Parathyroid adenoma (tissue), 2 donors: Measurements from ENCODE around the gene EXOSC5.

Experiments
- H2AFZ ChIP-seq: fragments of 300-600 bp; sonication (generic); one replicate; pipeline ENCODE4 v1.7.0; 2017; ENCODE audit warnings: antibody characterized with exemption, mild to moderate bottlenecking
- H3K27ac ChIP-seq: fragments of 300-600 bp; sonication (generic); one replicate; pipeline ENCODE4 v1.7.0; 2017
- H3K27me3 ChIP-seq: fragments of 300-600 bp; sonication (generic); one replicate; pipeline ENCODE4 v1.7.0; 2017; ENCODE audit warnings: low read length; ENCODE audit not compliant: control insufficient read depth, insufficient read depth
- H3K36me3 ChIP-seq: fragments of 300-600 bp; sonication (generic); one replicate; pipeline ENCODE4 v1.7.0; 2017; ENCODE audit warnings: low read length; ENCODE audit not compliant: control insufficient read depth, insufficient read depth
- H3K4me1 ChIP-seq: fragments of 300-600 bp; sonication (generic); one replicate; pipeline ENCODE4 v1.7.0; 2017; ENCODE audit warnings: control low read depth
- H3K4me2 ChIP-seq: fragments of 300-600 bp; sonication (generic); one replicate; pipeline ENCODE4 v1.7.0; 2017; ENCODE audit warnings: low read length
- H3K4me3 ChIP-seq: fragments of 300-600 bp; sonication (generic); one replicate; pipeline ENCODE4 v1.7.0; 2017; ENCODE audit warnings: low read depth, low read length
- H3K79me2 ChIP-seq: fragments of 300-600 bp; sonication (generic); one replicate; pipeline ENCODE4 v1.7.0; 2017; ENCODE audit warnings: control low read depth
- H3K9ac ChIP-seq: fragments of 300-600 bp; sonication (generic); one replicate; pipeline ENCODE4 v1.7.0; 2017; ENCODE audit warnings: mild to moderate bottlenecking
- H3K9me3 ChIP-seq: fragments of 300-600 bp; sonication (generic); one replicate; pipeline ENCODE4 v1.7.0; 2017; ENCODE audit warnings: low read length; ENCODE audit not compliant: control insufficient read depth
- TF ChIP-seq, protein P1 (sequence below): fragments of 300-600 bp; sonication (generic); IDR thresholded peaks from one replicate; pipeline ENCODE4 v1.7.0; 2017; ENCODE audit warnings: antibody characterized with exemption, mild to moderate bottlenecking
- donor health status: primary hyperparathyroidism.

EXOSC5 gene

DNA sequence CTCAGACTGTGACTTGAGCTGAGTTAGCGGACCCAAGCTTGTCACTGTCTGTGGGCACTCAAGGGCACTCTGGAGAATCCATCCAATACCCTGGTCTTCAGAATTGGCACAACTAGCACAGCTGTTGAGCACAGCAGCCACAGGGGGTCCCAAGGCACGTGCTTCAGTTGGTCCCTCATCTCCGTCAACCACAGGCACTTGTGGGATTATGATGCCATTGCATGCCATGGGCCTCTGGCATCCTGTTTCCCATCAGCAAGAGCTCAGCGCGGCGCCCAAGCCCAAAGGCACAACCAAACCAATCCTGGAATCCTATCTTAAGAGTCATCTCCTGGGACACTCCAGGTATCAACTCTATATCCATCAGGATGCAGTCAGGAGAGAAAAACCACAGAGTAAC lies 33.8 kb upstream of the EXOSC5 start:
- Histone ChIP-seq H3K4me1 (peaks cover 14% of the 10 kb centered on the region), H3K4me3 (peak overlapping the region; percentile 1), H2AFZ (no peak overlapping the region), H3K27me3 (no peaks in the 10 kb centered on the region), H3K9ac (no peak overlapping the region), H3K27ac (no peak overlapping the region), H3K4me2 (no peak overlapping the region), H3K36me3 (no peaks in the 10 kb centered on the region), H3K79me2 (no peaks in the 10 kb centered on the region), H3K9me3 (no peaks in the 10 kb centered on the region)
- TF ChIP-seq, protein P1, sequence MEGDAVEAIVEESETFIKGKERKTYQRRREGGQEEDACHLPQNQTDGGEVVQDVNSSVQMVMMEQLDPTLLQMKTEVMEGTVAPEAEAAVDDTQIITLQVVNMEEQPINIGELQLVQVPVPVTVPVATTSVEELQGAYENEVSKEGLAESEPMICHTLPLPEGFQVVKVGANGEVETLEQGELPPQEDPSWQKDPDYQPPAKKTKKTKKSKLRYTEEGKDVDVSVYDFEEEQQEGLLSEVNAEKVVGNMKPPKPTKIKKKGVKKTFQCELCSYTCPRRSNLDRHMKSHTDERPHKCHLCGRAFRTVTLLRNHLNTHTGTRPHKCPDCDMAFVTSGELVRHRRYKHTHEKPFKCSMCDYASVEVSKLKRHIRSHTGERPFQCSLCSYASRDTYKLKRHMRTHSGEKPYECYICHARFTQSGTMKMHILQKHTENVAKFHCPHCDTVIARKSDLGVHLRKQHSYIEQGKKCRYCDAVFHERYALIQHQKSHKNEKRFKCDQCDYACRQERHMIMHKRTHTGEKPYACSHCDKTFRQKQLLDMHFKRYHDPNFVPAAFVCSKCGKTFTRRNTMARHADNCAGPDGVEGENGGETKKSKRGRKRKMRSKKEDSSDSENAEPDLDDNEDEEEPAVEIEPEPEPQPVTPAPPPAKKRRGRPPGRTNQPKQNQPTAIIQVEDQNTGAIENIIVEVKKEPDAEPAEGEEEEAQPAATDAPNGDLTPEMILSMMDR: no peak

DNA sequence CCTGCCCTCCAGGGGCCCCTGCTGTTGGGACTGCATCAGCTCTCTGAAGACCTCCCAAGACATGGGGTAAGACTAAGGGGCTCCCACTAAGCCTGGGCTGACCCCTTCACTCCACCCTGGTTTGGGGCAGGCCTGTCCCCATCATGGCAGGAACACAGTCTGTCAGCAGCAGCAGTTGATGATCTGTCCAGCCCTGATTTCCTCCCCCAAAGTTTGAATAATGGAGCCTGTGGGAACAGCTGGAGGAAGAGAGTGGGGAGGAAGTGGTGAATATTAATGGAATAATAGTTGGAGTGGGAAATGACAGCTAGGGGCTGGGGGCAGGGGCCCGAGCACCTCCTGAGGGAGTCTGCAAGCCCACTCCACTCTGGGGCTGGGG lies 31.3 kb upstream of the EXOSC5 start:
- H2AFZ ChIP-seq: peak overlapping the region; percentile 80
- H3K4me1 ChIP-seq: peaks cover 14% of the 10 kb centered on the region
- H3K4me3 ChIP-seq: peak overlapping the region; percentile 55
- no peaks in the 10 kb centered on the region for H3K36me3 ChIP-seq
- peak overlapping the region; percentile 81 for H3K4me2 ChIP-seq
- H3K27ac ChIP-seq: peak overlapping the region; percentile 73
- H3K27me3 ChIP-seq: no peaks in the 10 kb centered on the region
- H3K9me3 ChIP-seq: no peaks in the 10 kb centered on the region
- TF ChIP-seq, protein P1: no peak
- no peaks in the 10 kb centered on the region for H3K79me2 ChIP-seq
- H3K9ac ChIP-seq: no peak overlapping the region

DNA sequence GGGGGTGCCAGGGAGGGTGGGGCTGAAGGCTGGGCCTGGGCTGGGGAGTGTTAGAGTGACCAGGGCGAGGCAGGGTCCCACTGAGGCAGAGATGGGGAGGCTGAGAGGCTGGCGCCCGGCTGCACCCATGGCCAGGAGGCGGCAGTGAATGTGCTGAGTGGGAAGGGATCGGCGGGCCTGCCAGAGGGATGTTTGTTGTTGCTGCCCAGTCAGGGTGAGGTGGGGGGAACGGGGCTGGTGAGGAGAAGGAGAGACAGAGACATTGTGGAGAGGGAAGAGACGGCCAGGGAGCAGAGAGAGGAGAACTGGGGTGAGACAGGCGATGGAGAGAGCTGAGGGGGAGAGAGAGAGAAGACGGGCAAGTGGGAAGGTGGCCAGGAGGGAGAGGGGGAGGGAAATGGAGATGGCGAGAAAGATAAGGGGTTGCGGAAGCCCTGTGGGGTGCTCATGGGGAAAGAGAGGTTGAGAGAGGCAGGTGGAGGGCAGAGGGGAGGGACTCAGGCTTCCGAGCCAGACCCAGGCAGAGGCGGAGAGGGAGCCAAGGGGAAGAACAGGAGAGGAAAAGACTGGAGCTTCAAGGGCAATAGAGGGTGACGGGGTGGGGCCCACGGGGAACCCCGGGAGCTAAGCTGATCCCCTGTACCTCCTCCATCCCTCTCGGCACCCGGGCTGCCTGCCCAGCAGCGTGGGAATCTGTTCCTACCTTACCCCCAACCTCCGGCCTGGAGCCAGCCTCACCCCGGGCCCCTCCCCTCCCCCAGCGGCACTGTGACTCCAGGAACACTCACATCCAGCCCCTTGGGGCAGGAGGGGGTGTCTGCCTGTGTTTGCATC lies 30.7 kb upstream of the EXOSC5 start:
- peak overlapping the region; percentile 81 for H3K4me2 ChIP-seq
- peak overlapping the region; percentile 55 for H3K4me3 ChIP-seq
- H3K36me3 ChIP-seq: no peaks in the 10 kb centered on the region
- H3K27ac ChIP-seq: peak overlapping the region; percentile 73
- H3K79me2 ChIP-seq: no peaks in the 10 kb centered on the region
- no peaks in the 10 kb centered on the region for H3K27me3 ChIP-seq
- H3K4me1 ChIP-seq: peaks cover 14% of the 10 kb centered on the region
- no peak overlapping the region for H3K9ac ChIP-seq
- peak overlapping the region; percentile 80 for H2AFZ ChIP-seq
- TF ChIP-seq, protein P1: no peak
- no peaks in the 10 kb centered on the region for H3K9me3 ChIP-seq

DNA sequence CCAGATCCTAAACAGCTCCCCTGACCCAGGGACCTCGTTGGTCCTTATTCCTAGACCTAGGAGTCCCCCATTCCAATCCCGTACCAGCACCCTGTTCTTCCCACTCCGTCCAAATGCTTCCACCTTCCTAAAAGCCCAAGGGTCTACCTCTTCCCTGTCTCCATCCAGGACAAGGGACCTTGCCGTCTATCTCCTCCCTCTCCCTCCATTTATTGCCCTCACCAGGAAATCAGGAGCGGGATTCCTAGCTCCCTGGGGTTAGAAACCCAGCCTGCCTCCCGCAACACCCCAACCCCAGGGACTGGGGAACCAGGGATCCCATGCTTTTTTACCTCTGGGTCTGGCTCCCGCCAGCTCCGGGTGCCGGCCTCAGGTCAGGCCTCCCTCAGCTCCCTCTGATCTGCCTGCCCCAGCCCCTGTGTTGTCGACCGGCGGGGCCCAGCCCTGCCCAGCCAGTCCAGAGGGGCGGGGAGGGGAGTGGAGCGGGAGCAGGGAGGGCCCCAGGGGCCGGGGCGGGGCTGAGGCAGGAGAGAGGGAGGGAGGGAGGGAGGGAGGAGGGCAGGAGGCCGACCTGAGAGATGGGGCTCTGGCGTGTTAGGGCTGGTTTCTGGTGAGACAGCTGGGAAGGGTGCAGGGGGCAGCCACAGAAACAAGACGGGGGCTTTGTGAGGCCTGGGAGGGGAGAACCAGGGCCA lies 29.9 kb upstream of the EXOSC5 start, which contains the start of gene B3GNT8:
B3GNT8 (minus strand) TSS at position 423 of the 695 bp plus-strand sequence. CDS start 596 bp downstream, outside the sequence.
- no peaks in the 10 kb centered on the region for H3K27me3 ChIP-seq
- H3K4me1 ChIP-seq: peaks cover 14% of the 10 kb centered on the region
- peak within 1 kb of the TSS; percentile 73 for H3K27ac ChIP-seq
- TF ChIP-seq, protein P1: no peak
- H3K9me3 ChIP-seq: no peaks in the 10 kb centered on the region
- H3K4me2 ChIP-seq: peak within 1 kb of the TSS; percentile 86
- no peaks in the 10 kb centered on the region for H3K79me2 ChIP-seq
- peak within 1 kb of the TSS; percentile 80 for H2AFZ ChIP-seq
- H3K9ac ChIP-seq: no peak within 1 kb of the TSS
- no peaks in the 10 kb centered on the region for H3K36me3 ChIP-seq
- H3K4me3 ChIP-seq: peak within 1 kb of the TSS; percentile 71
